GM12891 (cell line): ENCODE results near the gene SERTM1.

ENCODE experiments used
- POLR2A ChIP-seq: IDR thresholded peaks from 2 replicates; pipeline ENCODE4 v1.6.1; 2011; ENCODE audit warnings: low read depth, low read length, control low read depth
- SPI1 ChIP-seq: IDR thresholded peaks from 2 replicates; pipeline ENCODE4 v1.6.1; 2011; ENCODE audit warnings: low read depth, low read length, control low read depth
- TAF1 ChIP-seq: IDR thresholded peaks from 2 replicates; pipeline ENCODE4 v1.6.1; 2011; ENCODE audit warnings: low read depth, low read length, control low read depth

DNA sequence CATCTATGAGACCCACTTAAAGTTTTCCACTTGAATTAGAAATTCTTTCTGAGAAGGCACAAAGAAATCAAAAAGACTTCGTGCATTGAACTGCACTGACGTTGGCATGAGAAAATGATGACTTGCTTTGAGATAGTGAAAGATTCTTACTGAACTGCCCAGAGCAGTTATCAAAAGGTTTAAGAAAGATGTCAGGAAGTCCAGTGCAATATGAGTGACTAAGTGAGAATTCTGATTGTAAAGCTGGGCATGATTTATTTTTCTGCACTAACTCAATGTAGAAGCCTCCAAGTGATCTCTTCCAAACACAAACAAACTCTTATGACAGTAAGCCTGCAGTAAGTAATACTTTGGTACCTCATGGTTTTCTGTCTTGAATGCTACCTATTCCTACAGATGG is 52.1 kb downstream of the SERTM1 start:
- no peak for TF ChIP-seq TAF1
- TF ChIP-seq POLR2A: no peak
- TF ChIP-seq SPI1: no peak
